Chondrocyte (in vitro differentiated cells): ENCODE data around the gene RINL. TPM values are rescaled to one million over a fixed set of nuclear protein-coding genes. Genes with fewer than 3 reads are reported as not detected.

Experiments
- DNase-seq: peaks from one replicate; pipeline ENCODE4 v3.0.0; 2021; ENCODE audit warnings: mixed read lengths, low spot score
- H3K27ac Mint-ChIP-seq: one replicate; pipeline ENCODE4 v1.8.0; 2021; ENCODE audit warnings: mild to moderate bottlenecking, moderate library complexity, mixed read lengths; ENCODE audit not compliant: unreplicated experiment
- H3K27me3 Mint-ChIP-seq: 2 replicates; pipeline ENCODE4 v1.8.0; 2021; ENCODE audit warnings: low read depth, mixed read lengths
- H3K36me3 Mint-ChIP-seq: 2 replicates; pipeline ENCODE4 v1.8.0; 2021; ENCODE audit warnings: low read depth, mixed read lengths
- H3K4me1 Mint-ChIP-seq: 2 replicates; pipeline ENCODE4 v1.8.0; 2021; ENCODE audit warnings: low read depth, mild to moderate bottlenecking, mixed read lengths
- H3K4me3 Mint-ChIP-seq: one replicate; pipeline ENCODE4 v1.8.0; 2021; ENCODE audit warnings: mild to moderate bottlenecking, moderate library complexity, mixed read lengths; ENCODE audit not compliant: unreplicated experiment
- H3K9me3 Mint-ChIP-seq: 2 replicates; pipeline ENCODE4 v1.8.0; 2021; ENCODE audit warnings: low read depth, mixed read lengths
- CTCF ChIP-seq: fragments of 200-600 bp; sonication (generic); IDR thresholded peaks from 2 replicates; pipeline ENCODE4 v1.5.0; 2021; ENCODE audit warnings: antibody characterized with exemption, mild to moderate bottlenecking, moderate library complexity
- total RNA-seq: library from RNA; stranded (reverse); gene quantifications from 3 replicates; pipeline ENCODE4 v1.2.1, GENCODE V29; 2021

RINL gene
- total RNA-seq, 1 donor from 2014 or later: 0.65 TPM

GRCh38 chr19:38915329-38916321 lies 37.5 kb upstream of the RINL start:
- DNase-seq: peak; percentile 80
- no peak overlapping the region for H3K4me3 Mint-ChIP-seq
- H3K27me3 Mint-ChIP-seq: no peaks in the 10 kb centered on the region
- H3K9me3 Mint-ChIP-seq: no peaks in the 10 kb centered on the region
- no peaks in the 10 kb centered on the region for H3K4me1 Mint-ChIP-seq
- no peaks in the 10 kb centered on the region for H3K36me3 Mint-ChIP-seq
- no peak for TF ChIP-seq CTCF
- no peak overlapping the region for H3K27ac Mint-ChIP-seq

GRCh38 chr19:38913958-38914357 lies 35.9 kb upstream of the RINL start:
- Mint-ChIP-seq H3K27ac (no peak overlapping the region), H3K4me1 (no peaks in the 10 kb centered on the region), H3K9me3 (no peaks in the 10 kb centered on the region), H3K27me3 (no peaks in the 10 kb centered on the region), H3K36me3 (peaks cover 1% of the 10 kb centered on the region), H3K4me3 (no peak overlapping the region)
- DNase-seq: peak; percentile 65
- no peak for TF ChIP-seq CTCF

- H3K36me3 Mint-ChIP-seq: peaks cover 2% of the 10 kb centered on the region
- H3K4me1 Mint-ChIP-seq: no peaks in the 10 kb centered on the region
- H3K27ac Mint-ChIP-seq: no peak overlapping the region
- no peak for DNase-seq
- no peaks in the 10 kb centered on the region for H3K9me3 Mint-ChIP-seq
- no peak overlapping the region for H3K4me3 Mint-ChIP-seq
- no peaks in the 10 kb centered on the region for H3K27me3 Mint-ChIP-seq
- TF ChIP-seq CTCF: no peak
These were observed 34.8 kb upstream of the RINL start for GRCh38 chr19:38912600-38913514.

GRCh38 chr19:38911388-38912001 lies 33.4 kb upstream of the RINL start:
- H3K4me3 Mint-ChIP-seq: no peak overlapping the region
- H3K27ac Mint-ChIP-seq: no peak overlapping the region
- peaks cover 9% of the 10 kb centered on the region for H3K36me3 Mint-ChIP-seq
- no peak for DNase-seq
- no peak for TF ChIP-seq CTCF
- no peaks in the 10 kb centered on the region for H3K9me3 Mint-ChIP-seq
- no peaks in the 10 kb centered on the region for H3K4me1 Mint-ChIP-seq
- H3K27me3 Mint-ChIP-seq: no peaks in the 10 kb centered on the region

- Mint-ChIP-seq H3K27me3 (no peaks in the 10 kb centered on the region), H3K36me3 (peaks cover 9% of the 10 kb centered on the region), H3K4me1 (no peaks in the 10 kb centered on the region), H3K4me3 (no peak overlapping the region), H3K9me3 (no peaks in the 10 kb centered on the region), H3K27ac (no peak overlapping the region)
- no peak for DNase-seq
- no peak for TF ChIP-seq CTCF
These were observed 32.4 kb upstream of the RINL start for GRCh38 chr19:38910488-38910887.
